ENCODE data around the gene EDC3.

The EDC3 gene

GRCh38 chr15:74621936-74622335 is 73.9 kb downstream of the EDC3 start:
- DNase-seq = no peak

GRCh38 chr15:74621546-74621920 is 74.3 kb downstream of the EDC3 start:
- no peak for DNase-seq

GRCh38 chr15:74620636-74621545 is 74.9 kb downstream of the EDC3 start:
- DNase-seq = peak; percentile 66

- DNase-seq = no peak
These were observed 75.7 kb downstream of the EDC3 start for GRCh38 chr15:74619916-74620635.

GRCh38 chr15:74618841-74619596 is 76.8 kb downstream of the EDC3 start:
- no peak for DNase-seq

- no peak for DNase-seq
These were observed 78.8 kb downstream of the EDC3 start for GRCh38 chr15:74616996-74617395.

GRCh38 chr15:74616366-74616939 is 79.4 kb downstream of the EDC3 start:
- DNase-seq = peak; percentile 8

- DNase-seq = peak; percentile 97
These were observed 80.1 kb downstream of the EDC3 start, which contains the start of gene CLK3 for GRCh38 chr15:74615508-74616365. Gene CLK3 (plus strand): TSS chr15:74615836. CDS start chr15:74619197, 3,361 bp downstream.

- DNase-seq = peak; percentile 51
These were observed 80.9 kb downstream of the EDC3 start for GRCh38 chr15:74614744-74615507.

GRCh38 chr15:74613953-74614743 is 81.7 kb downstream of the EDC3 start:
- no peak for DNase-seq

- DNase-seq = no peak
These were observed 82.5 kb downstream of the EDC3 start for GRCh38 chr15:74613089-74613952.

GRCh38 chr15:74612677-74613076 is 83.1 kb downstream of the EDC3 start:
- no peak for DNase-seq

- no peak for DNase-seq
These were observed 84.0 kb downstream of the EDC3 start for GRCh38 chr15:74611834-74612233.

GRCh38 chr15:74611341-74611740 is 84.5 kb downstream of the EDC3 start:
- peak; percentile 33 for DNase-seq

- DNase-seq = peak; percentile 16
These were observed 85.4 kb downstream of the EDC3 start for GRCh38 chr15:74610302-74610951.

GRCh38 chr15:74609938-74610301 is 85.9 kb downstream of the EDC3 start:
- no peak for DNase-seq

GRCh38 chr15:74608786-74609185 is 87.0 kb downstream of the EDC3 start:
- DNase-seq = peak; percentile 76

- DNase-seq = no peak
These were observed 90.1 kb downstream of the EDC3 start for GRCh38 chr15:74605795-74606150.
